Measurements from ENCODE around the gene CHST11.

Gene CHST11

DNA sequence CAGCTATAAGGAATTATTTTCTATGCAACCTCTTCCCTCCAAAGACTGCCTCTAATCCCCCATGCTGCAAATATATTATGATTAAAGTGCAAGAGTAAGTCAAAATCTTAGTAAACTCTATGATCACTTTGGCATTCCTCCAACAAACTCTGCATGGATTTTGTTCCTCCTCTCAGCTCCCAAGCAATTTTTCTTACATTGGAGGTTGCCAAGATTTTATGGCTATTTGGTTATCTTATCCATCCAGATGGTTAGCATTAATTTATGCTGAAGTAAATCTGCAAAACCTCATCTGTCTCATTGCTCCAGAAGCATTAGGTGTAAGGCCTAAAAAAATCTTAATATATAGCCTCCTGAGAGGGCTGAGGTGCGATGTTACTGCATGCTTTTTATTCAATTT is 228.1 kb downstream of the CHST11 start:
- Histone ChIP-seq H3K4me3 (ENCODE audit: low read length in 2 of 2) (no peak overlapping the region), H3K9me3 (ENCODE audit: control insufficient read depth in 2 of 2, low read length in 2 of 2) (no peaks in the 10 kb centered on the region), H3K4me1 (ENCODE audit: control insufficient read depth in 2 of 2, insufficient read depth in 2 of 2, low read length in 2 of 2) (peaks cover 0 to 12% of the 10 kb centered on the region in 2 donors), H3K36me3 (ENCODE audit: control insufficient read depth in 2 of 2, insufficient read depth in 2 of 2, low read length in 2 of 2) (no peaks in the 10 kb centered on the region), H3K27ac (ENCODE audit: low read depth in 2 of 2, low read length in 2 of 2) (no peak overlapping the region), H3K27me3 (ENCODE audit: control insufficient read depth in 2 of 2, insufficient read depth in 2 of 2, low read length in 2 of 2) (no peaks in the 10 kb centered on the region), H3K9ac (ENCODE audit: low read depth in 1 of 2, low read length in 2 of 2) (no peak overlapping the region)

DNA sequence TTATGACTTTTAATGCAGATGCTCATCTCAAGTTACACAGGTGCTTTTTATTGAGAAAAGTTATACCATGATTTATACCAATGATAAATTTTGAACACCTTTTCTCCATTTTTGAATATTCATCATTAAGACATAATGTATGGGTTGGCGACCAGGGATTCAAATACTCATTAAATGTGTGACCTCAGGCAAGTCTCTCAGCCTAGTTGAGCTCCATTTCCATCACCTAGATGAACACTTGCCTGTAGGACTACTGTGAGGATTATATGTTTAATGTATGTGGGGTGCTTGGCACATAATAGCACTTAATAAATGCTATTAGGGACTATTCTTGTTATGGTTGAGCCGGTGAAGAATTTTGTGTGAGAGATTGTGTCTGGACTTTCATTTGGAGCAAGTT is 228.6 kb downstream of the CHST11 start:
- Histone ChIP-seq H3K27me3 (ENCODE audit: control insufficient read depth in 2 of 2, insufficient read depth in 2 of 2, low read length in 2 of 2) (no peaks in the 10 kb centered on the region), H3K4me1 (ENCODE audit: control insufficient read depth in 2 of 2, insufficient read depth in 2 of 2, low read length in 2 of 2) (peaks cover 0 to 7% of the 10 kb centered on the region in 2 donors), H3K9ac (ENCODE audit: low read depth in 1 of 2, low read length in 2 of 2) (no peak overlapping the region), H3K9me3 (ENCODE audit: control insufficient read depth in 2 of 2, low read length in 2 of 2) (no peaks in the 10 kb centered on the region), H3K36me3 (ENCODE audit: control insufficient read depth in 2 of 2, insufficient read depth in 2 of 2, low read length in 2 of 2) (no peaks in the 10 kb centered on the region), H3K27ac (ENCODE audit: low read depth in 2 of 2, low read length in 2 of 2) (no peak overlapping the region), H3K4me3 (ENCODE audit: low read length in 2 of 2) (no peak overlapping the region)

DNA sequence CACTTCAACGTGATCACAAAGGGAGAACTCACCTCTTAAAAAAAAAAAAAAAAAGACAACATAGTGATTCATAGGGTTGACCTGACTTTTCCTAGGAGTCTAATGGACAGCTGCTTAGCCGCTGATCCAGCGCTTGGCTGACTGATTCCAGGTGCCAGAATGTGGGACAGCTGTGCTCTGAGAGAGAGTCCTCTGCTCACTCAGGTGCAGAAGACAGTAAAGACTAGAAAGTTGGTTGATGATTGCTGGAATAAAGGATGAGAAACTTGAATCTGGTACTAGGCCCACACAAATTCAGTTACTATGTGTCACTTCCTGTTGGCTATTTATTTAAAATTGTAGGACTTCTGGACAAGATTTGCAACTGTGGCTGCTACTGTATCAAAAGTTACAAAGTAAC is 229.4 kb downstream of the CHST11 start:
- Histone ChIP-seq H3K9ac (ENCODE audit: low read depth in 1 of 2, low read length in 2 of 2) (no peak overlapping the region), H3K27me3 (ENCODE audit: control insufficient read depth in 2 of 2, insufficient read depth in 2 of 2, low read length in 2 of 2) (no peaks in the 10 kb centered on the region), H3K27ac (ENCODE audit: low read depth in 2 of 2, low read length in 2 of 2) (no peak overlapping the region), H3K36me3 (ENCODE audit: control insufficient read depth in 2 of 2, insufficient read depth in 2 of 2, low read length in 2 of 2) (no peaks in the 10 kb centered on the region), H3K4me3 (ENCODE audit: low read length in 2 of 2) (no peak overlapping the region), H3K9me3 (ENCODE audit: control insufficient read depth in 2 of 2, low read length in 2 of 2) (no peaks in the 10 kb centered on the region), H3K4me1 (ENCODE audit: control insufficient read depth in 2 of 2, insufficient read depth in 2 of 2, low read length in 2 of 2) (peaks cover 0 to 5% of the 10 kb centered on the region in 2 donors)

- Histone ChIP-seq H3K36me3 (ENCODE audit: control insufficient read depth in 2 of 2, insufficient read depth in 2 of 2, low read length in 2 of 2) (no peaks in the 10 kb centered on the region), H3K9me3 (ENCODE audit: control insufficient read depth in 2 of 2, low read length in 2 of 2) (no peaks in the 10 kb centered on the region), H3K4me3 (ENCODE audit: low read length in 2 of 2) (no peak overlapping the region), H3K27ac (ENCODE audit: low read depth in 2 of 2, low read length in 2 of 2) (no peak overlapping the region), H3K27me3 (ENCODE audit: control insufficient read depth in 2 of 2, insufficient read depth in 2 of 2, low read length in 2 of 2) (no peaks in the 10 kb centered on the region), H3K4me1 (ENCODE audit: control insufficient read depth in 2 of 2, insufficient read depth in 2 of 2, low read length in 2 of 2) (no peaks in the 10 kb centered on the region), H3K9ac (ENCODE audit: low read depth in 1 of 2, low read length in 2 of 2) (no peak overlapping the region)
Measured at GRCh38 chr12:104687823-104688573, 231.2 kb downstream of the CHST11 start.

- Histone ChIP-seq H3K27me3 (ENCODE audit: control insufficient read depth in 2 of 2, insufficient read depth in 2 of 2, low read length in 2 of 2) (no peaks in the 10 kb centered on the region), H3K36me3 (ENCODE audit: control insufficient read depth in 2 of 2, insufficient read depth in 2 of 2, low read length in 2 of 2) (no peaks in the 10 kb centered on the region), H3K27ac (ENCODE audit: low read depth in 2 of 2, low read length in 2 of 2) (no peak overlapping the region), H3K9ac (ENCODE audit: low read depth in 1 of 2, low read length in 2 of 2) (no peak overlapping the region), H3K9me3 (ENCODE audit: control insufficient read depth in 2 of 2, low read length in 2 of 2) (no peaks in the 10 kb centered on the region), H3K4me3 (ENCODE audit: low read length in 2 of 2) (no peak overlapping the region), H3K4me1 (ENCODE audit: control insufficient read depth in 2 of 2, insufficient read depth in 2 of 2, low read length in 2 of 2) (no peaks in the 10 kb centered on the region)
Measured at GRCh38 chr12:104689635-104690034, 232.9 kb downstream of the CHST11 start.

DNA sequence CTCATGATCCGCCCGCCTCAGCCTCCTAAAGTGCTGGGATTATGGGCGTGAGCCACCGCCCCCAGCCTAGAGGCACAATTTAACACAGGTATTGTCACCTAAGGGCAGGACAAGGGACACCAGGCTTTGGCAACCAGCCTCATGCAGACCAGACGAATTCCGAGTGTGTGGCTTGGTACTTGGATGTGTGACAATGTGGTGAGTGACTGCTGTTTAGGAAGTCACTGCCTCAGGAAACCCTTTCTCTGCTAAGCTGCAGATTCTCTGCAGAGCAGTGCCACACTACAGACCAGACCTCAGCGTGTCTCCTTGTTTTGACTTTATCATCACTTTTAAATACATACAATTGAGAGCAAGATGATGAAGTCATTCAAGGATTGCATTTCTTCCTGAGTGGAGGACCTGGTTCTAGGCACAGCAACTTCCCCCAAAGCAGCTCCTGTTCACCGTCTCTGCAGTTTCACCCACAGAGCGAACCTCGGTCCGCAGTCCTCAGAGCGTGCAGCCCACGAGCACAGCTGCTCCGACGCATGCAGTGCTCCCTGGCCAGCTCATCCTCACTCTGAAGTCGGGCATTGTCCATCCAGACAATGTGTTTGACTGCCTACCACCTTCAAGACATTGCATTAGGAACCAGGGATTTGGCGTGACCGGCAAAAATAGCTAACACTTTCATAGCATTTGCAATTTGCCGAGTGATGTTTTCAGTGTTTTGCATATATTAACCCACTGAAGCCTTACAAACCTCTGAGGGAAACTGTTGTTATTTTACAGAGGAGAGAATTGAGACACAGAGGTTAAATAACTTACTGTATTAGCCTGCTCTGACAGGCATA is 235.2 kb downstream of the CHST11 start:
- Histone ChIP-seq H3K9me3 (ENCODE audit: control insufficient read depth in 2 of 2, low read length in 2 of 2) (no peaks in the 10 kb centered on the region), H3K27me3 (ENCODE audit: control insufficient read depth in 2 of 2, insufficient read depth in 2 of 2, low read length in 2 of 2) (no peaks in the 10 kb centered on the region), H3K4me1 (ENCODE audit: control insufficient read depth in 2 of 2, insufficient read depth in 2 of 2, low read length in 2 of 2) (peaks cover 0 to 6% of the 10 kb centered on the region in 2 donors), H3K27ac (ENCODE audit: low read depth in 2 of 2, low read length in 2 of 2) (no peak overlapping the region), H3K4me3 (ENCODE audit: low read length in 2 of 2) (no peak overlapping the region), H3K9ac (ENCODE audit: low read depth in 1 of 2, low read length in 2 of 2) (no peak overlapping the region), H3K36me3 (ENCODE audit: control insufficient read depth in 2 of 2, insufficient read depth in 2 of 2, low read length in 2 of 2) (no peaks in the 10 kb centered on the region)

DNA sequence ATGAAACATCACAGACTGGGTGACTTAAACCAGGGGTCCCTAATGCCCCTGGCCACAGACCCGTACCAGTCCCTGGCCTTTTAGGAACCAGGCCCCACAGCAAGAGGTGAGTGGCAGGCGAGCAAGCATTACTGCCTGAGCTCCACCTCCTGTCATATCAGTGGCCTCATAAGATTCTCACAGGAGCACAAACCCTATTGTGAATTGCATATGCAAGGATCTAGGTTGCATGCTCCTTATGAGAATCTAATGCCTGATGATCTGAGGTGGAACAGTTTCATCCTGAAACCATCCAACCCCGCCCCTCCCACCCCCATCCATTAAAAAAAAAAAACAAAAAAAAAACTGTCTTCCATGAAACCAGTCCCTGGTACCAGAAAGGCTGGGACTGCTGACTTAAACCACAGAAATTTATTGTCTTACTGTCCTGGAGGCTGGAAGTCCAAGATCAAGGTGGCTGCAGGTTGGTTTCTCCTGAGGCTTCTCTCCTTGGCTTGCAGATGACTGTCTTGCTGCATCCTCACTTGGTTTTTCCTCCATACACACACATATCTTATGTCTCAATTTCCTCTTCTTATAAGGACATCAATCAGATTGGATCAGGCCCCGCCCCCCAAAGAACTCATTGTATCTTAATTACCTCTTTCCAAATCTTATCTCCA is 235.9 kb downstream of the CHST11 start:
- H3K9ac ChIP-seq (ENCODE audit: low read depth in 1 of 2, low read length in 2 of 2) = no peak overlapping the region

DNA sequence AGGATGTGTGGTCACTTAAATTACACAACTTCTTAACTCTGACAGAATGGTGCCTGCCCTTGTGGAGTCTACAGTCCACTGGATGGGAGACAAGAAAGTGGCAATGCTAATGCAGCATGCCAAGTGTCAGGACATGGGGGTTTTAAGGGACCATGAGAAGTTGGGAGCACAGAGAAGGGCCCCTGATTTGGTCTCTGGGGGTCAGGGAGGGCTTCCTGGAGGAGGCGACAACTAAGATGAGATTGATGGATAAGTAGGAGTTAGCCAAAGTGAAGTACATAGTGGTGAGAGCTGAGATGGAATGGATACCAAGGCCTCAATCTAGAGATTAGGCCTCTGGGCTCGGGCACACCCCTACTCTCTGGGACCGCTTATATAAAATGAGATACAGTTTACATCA is 236.7 kb downstream of the CHST11 start:
- Histone ChIP-seq H3K27me3 (ENCODE audit: control insufficient read depth in 2 of 2, insufficient read depth in 2 of 2, low read length in 2 of 2) (no peaks in the 10 kb centered on the region), H3K4me3 (ENCODE audit: low read length in 2 of 2) (no peak overlapping the region), H3K27ac (ENCODE audit: low read depth in 2 of 2, low read length in 2 of 2) (no peak overlapping the region), H3K4me1 (ENCODE audit: control insufficient read depth in 2 of 2, insufficient read depth in 2 of 2, low read length in 2 of 2) (peaks cover 0 to 6% of the 10 kb centered on the region in 2 donors), H3K9ac (ENCODE audit: low read depth in 1 of 2, low read length in 2 of 2) (no peak overlapping the region), H3K36me3 (ENCODE audit: control insufficient read depth in 2 of 2, insufficient read depth in 2 of 2, low read length in 2 of 2) (no peaks in the 10 kb centered on the region), H3K9me3 (ENCODE audit: control insufficient read depth in 2 of 2, low read length in 2 of 2) (no peaks in the 10 kb centered on the region)

More for the DNA sequence above, 235.9 kb downstream of the CHST11 start:
- H3K27me3 ChIP-seq (ENCODE audit: control insufficient read depth in 2 of 2, insufficient read depth in 2 of 2, low read length in 2 of 2) = no peaks in the 10 kb centered on the region
- no peaks in the 10 kb centered on the region for H3K9me3 ChIP-seq (ENCODE audit: control insufficient read depth in 2 of 2, low read length in 2 of 2)
- H3K27ac ChIP-seq (ENCODE audit: low read depth in 2 of 2, low read length in 2 of 2) = no peak overlapping the region
- H3K4me1 ChIP-seq (ENCODE audit: control insufficient read depth in 2 of 2, insufficient read depth in 2 of 2, low read length in 2 of 2) = peaks cover 0 to 6% of the 10 kb centered on the region in 2 donors
- H3K4me3 ChIP-seq (ENCODE audit: low read length in 2 of 2) = no peak overlapping the region
- no peaks in the 10 kb centered on the region for H3K36me3 ChIP-seq (ENCODE audit: control insufficient read depth in 2 of 2, insufficient read depth in 2 of 2, low read length in 2 of 2)

- no peak overlapping the region for H3K9ac ChIP-seq (ENCODE audit: low read depth in 1 of 2, low read length in 2 of 2)
- no peaks in the 10 kb centered on the region for H3K9me3 ChIP-seq (ENCODE audit: control insufficient read depth in 2 of 2, low read length in 2 of 2)
- H3K27ac ChIP-seq (ENCODE audit: low read depth in 2 of 2, low read length in 2 of 2) = no peak overlapping the region
- H3K36me3 ChIP-seq (ENCODE audit: control insufficient read depth in 2 of 2, insufficient read depth in 2 of 2, low read length in 2 of 2) = no peaks in the 10 kb centered on the region
- no peaks in the 10 kb centered on the region for H3K27me3 ChIP-seq (ENCODE audit: control insufficient read depth in 2 of 2, insufficient read depth in 2 of 2, low read length in 2 of 2)
- peaks cover 0 to 6% of the 10 kb centered on the region in 2 donors for H3K4me1 ChIP-seq (ENCODE audit: control insufficient read depth in 2 of 2, insufficient read depth in 2 of 2, low read length in 2 of 2)
- no peak overlapping the region for H3K4me3 ChIP-seq (ENCODE audit: low read length in 2 of 2)
Measured at GRCh38 chr12:104694161-104694560, 237.4 kb downstream of the CHST11 start.

DNA sequence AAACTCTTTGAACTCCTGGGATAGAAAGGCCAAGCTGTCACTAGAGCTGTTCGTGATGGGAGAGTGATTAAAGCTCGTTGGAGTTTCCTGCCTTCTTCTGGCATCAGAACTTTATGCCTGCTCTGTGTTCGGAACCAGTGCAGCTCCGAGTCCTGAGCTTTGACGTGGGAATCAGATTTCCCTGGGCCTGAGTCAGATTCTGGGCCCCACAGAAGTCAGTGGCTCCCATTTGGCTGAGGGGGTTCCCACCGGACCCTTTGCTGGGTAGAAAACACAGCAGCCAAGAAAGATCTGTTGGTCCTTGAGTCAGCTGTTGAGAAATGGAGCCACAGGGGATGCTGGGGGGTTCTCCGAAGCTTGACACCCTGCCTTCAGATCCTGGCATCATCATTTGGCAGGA is 238.0 kb downstream of the CHST11 start:
- Histone ChIP-seq H3K9ac (ENCODE audit: low read depth in 1 of 2, low read length in 2 of 2) (no peak overlapping the region), H3K36me3 (ENCODE audit: control insufficient read depth in 2 of 2, insufficient read depth in 2 of 2, low read length in 2 of 2) (no peaks in the 10 kb centered on the region), H3K9me3 (ENCODE audit: control insufficient read depth in 2 of 2, low read length in 2 of 2) (no peaks in the 10 kb centered on the region), H3K4me3 (ENCODE audit: low read length in 2 of 2) (no peak overlapping the region), H3K27ac (ENCODE audit: low read depth in 2 of 2, low read length in 2 of 2) (no peak overlapping the region), H3K4me1 (ENCODE audit: control insufficient read depth in 2 of 2, insufficient read depth in 2 of 2, low read length in 2 of 2) (peaks cover 0 to 6% of the 10 kb centered on the region in 2 donors), H3K27me3 (ENCODE audit: control insufficient read depth in 2 of 2, insufficient read depth in 2 of 2, low read length in 2 of 2) (no peaks in the 10 kb centered on the region)
